GM12865 (cell line): ENCODE results near the gene LGALSL.

Source experiments
- DNase-seq: peaks from one replicate; pipeline ENCODE4 v3.0.0; 2010; ENCODE audit warnings: low read depth
- H3K4me3 ChIP-seq: 2 replicates; pipeline ENCODE4 v1.5.1; 2011; ENCODE audit warnings: mild to moderate bottlenecking, low read depth, low read length, control low read depth
- TF ChIP-seq, protein P1 (sequence below): IDR thresholded peaks from 2 replicates; pipeline ENCODE4 v1.5.1; 2011; ENCODE audit warnings: low read length, control low read depth, low read depth, inconsistent platforms; ENCODE audit not compliant: insufficient read depth; ENCODE audit errors: missing control alignments

The LGALSL gene

DNA sequence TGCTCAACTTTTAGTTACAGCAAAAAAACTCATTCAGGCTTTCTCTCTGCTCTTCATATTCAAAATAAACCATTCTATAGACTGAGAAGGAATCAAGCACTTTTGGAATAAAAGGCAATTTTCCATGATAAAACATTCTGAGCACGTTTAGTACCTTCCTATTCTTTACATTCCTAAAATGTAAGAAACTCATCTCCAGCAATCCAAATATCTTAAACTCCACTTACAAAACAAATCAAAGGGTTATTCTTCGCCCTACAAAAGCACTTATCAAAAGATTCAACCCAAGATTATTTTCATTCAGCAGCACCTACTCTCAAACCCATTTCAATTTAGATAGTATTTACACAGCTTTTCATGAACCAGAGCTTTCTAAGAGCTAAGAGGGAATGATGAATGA, 2.9 kb upstream of the LGALSL start:
- no peak for DNase-seq
- no peak overlapping the region for H3K4me3 ChIP-seq
- TF ChIP-seq, protein P1, sequence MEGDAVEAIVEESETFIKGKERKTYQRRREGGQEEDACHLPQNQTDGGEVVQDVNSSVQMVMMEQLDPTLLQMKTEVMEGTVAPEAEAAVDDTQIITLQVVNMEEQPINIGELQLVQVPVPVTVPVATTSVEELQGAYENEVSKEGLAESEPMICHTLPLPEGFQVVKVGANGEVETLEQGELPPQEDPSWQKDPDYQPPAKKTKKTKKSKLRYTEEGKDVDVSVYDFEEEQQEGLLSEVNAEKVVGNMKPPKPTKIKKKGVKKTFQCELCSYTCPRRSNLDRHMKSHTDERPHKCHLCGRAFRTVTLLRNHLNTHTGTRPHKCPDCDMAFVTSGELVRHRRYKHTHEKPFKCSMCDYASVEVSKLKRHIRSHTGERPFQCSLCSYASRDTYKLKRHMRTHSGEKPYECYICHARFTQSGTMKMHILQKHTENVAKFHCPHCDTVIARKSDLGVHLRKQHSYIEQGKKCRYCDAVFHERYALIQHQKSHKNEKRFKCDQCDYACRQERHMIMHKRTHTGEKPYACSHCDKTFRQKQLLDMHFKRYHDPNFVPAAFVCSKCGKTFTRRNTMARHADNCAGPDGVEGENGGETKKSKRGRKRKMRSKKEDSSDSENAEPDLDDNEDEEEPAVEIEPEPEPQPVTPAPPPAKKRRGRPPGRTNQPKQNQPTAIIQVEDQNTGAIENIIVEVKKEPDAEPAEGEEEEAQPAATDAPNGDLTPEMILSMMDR, result no peak

- H3K4me3 ChIP-seq, result peak overlapping the region; percentile 83
- TF ChIP-seq, protein P1, result no peak
- no peak for DNase-seq
These were observed 697 bp downstream of the LGALSL start for GRCh38 chr2:64454386-64455332.

DNA sequence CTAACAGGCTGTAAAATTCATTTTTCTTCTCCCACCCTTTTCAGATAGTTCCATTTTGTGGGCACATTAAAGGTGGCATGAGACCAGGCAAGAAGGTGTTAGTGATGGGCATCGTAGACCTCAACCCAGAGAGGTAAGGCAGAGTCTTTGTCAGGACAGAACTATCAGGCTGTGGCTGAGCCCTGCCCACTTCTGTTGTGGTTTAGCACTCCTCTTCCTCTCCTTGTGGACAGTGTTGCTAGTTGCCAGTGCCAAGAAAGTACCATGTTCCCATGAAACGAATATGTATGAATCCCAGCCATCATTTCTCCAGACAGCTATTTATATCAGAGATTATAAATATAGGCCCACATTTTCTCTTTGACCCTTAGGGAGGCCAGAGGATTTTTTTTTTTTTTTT, 1.6 kb downstream of the LGALSL start:
- H3K4me3 ChIP-seq, result no peak overlapping the region
- DNase-seq, result no peak
- TF ChIP-seq, protein P1, result no peak

DNA sequence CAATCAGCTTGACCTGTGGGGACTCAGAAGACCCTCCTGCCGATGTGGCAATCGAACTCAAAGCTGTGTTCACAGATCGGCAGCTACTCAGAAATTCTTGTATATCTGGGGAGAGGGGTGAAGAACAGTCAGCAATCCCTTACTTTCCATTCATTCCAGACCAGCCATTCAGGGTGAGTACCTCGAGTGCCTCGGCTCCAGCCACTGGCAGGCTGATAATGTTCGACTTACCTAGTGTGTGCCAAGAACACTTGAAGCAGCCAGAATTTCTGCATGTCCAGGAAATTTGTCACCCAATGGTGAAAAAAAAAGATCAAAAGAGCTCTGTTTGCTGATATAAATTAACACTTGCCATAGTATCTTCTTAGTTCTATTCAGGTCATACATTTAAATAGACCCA, 2.3 kb downstream of the LGALSL start:
- DNase-seq, result no peak
- TF ChIP-seq, protein P1, result no peak
- no peak overlapping the region for H3K4me3 ChIP-seq

GRCh38 chr2:64457524-64457923, 3.6 kb downstream of the LGALSL start:
- TF ChIP-seq, protein P1, result no peak
- DNase-seq, result no peak
- no peak overlapping the region for H3K4me3 ChIP-seq

- TF ChIP-seq, protein P1, result no peak
- H3K4me3 ChIP-seq, result no peak overlapping the region
- DNase-seq, result no peak
These were observed 5.6 kb downstream of the LGALSL start for GRCh38 chr2:64459575-64459974.

GRCh38 chr2:64460330-64460729, 6.4 kb downstream of the LGALSL start:
- H3K4me3 ChIP-seq, result no peak overlapping the region
- TF ChIP-seq, protein P1, result no peak
- DNase-seq, result no peak
